DOHH2 (cell line): ENCODE data around the gene LMOD3.
A peak's percentile ranks its signal among the peaks of the same experiment; 100 is the strongest.

Experiments used
- H3F3A ChIP-seq: fragments of 200-600 bp; sonication (generic), shearing (Covaris generic); 2 replicates; pipeline ENCODE4 v1.6.0; 2016; ENCODE audit warnings: antibody characterized with exemption, mild to moderate bottlenecking; ENCODE audit not compliant: control insufficient read depth, insufficient read depth
- H3K27ac ChIP-seq: fragments of 200-600 bp; sonication (generic); 2 replicates; pipeline ENCODE4 v1.5.1; 2014; ENCODE audit warnings: low read depth, mild to moderate bottlenecking, low read length, moderate library complexity
- H3K27me3 ChIP-seq: fragments of 200-600 bp; sonication (generic); 2 replicates; pipeline ENCODE4 v1.6.1; 2014; ENCODE audit warnings: mild to moderate bottlenecking, low read length, mixed read lengths; ENCODE audit not compliant: control insufficient read depth
- H3K36me3 ChIP-seq: fragments of 200-600 bp; sonication (generic); 2 replicates; pipeline ENCODE4 v1.6.1; 2014; ENCODE audit warnings: mild to moderate bottlenecking, low read length, moderate library complexity, mixed read lengths; ENCODE audit not compliant: control insufficient read depth
- H3K4me1 ChIP-seq: fragments of 200-600 bp; sonication (generic); 2 replicates; pipeline ENCODE4 v1.6.1; 2014; ENCODE audit warnings: mild to moderate bottlenecking, low read length, mixed read lengths; ENCODE audit not compliant: control insufficient read depth
- H3K4me2 ChIP-seq: fragments of 200-600 bp; sonication (generic); 2 replicates; pipeline ENCODE4 v1.6.0; 2014; ENCODE audit warnings: mild to moderate bottlenecking, low read length, moderate library complexity
- H3K4me3 ChIP-seq: fragments of 200-600 bp; sonication (generic); 2 replicates; pipeline ENCODE4 v1.5.1; 2014; ENCODE audit warnings: mild to moderate bottlenecking, low read length, mixed read lengths
- H3K79me2 ChIP-seq: fragments of 200-600 bp; sonication (generic); 2 replicates; pipeline ENCODE4 v1.6.1; 2014; ENCODE audit warnings: mild to moderate bottlenecking, low read length, mixed read lengths; ENCODE audit not compliant: control insufficient read depth
- H3K9me2 ChIP-seq: fragments of 200-600 bp; sonication (generic); replicated peaks from 2 replicates; pipeline ENCODE4 v1.6.1; 2014; ENCODE audit warnings: mild to moderate bottlenecking, low read length, mixed read lengths; ENCODE audit not compliant: control insufficient read depth
- H3K9me3 ChIP-seq: fragments of 200-600 bp; sonication (generic); 2 replicates; pipeline ENCODE4 v1.6.1; 2014; ENCODE audit warnings: antibody characterized with exemption, low read length, mixed read lengths; ENCODE audit not compliant: control insufficient read depth, insufficient read depth
- H4K20me1 ChIP-seq: fragments of 200-600 bp; sonication (generic); 2 replicates; pipeline ENCODE4 v1.6.0; 2014; ENCODE audit warnings: low read depth, mild to moderate bottlenecking, antibody characterized with exemption, low read length, moderate library complexity; ENCODE audit not compliant: control insufficient read depth, insufficient read depth
- EZH2phosphoT487 ChIP-seq: fragments of 200-600 bp; sonication (generic); IDR thresholded peaks from 2 replicates; pipeline ENCODE4 v1.6.1; 2017; ENCODE audit warnings: borderline replicate concordance, mild to moderate bottlenecking, antibody characterized with exemption, low read length, moderate library complexity, mixed read lengths
- TF ChIP-seq, protein P1 (sequence below): fragments of 200-600 bp; sonication (generic); IDR thresholded peaks from one replicate; pipeline ENCODE4 v1.5.1; 2014; ENCODE audit warnings: antibody characterized with exemption, mild to moderate bottlenecking, low read depth, low read length; ENCODE audit not compliant: poor library complexity, severe bottlenecking

The LMOD3 gene

GRCh38 chr3:69164296-69164695, 41.9 kb upstream of the LMOD3 start:
- Histone ChIP-seq H3K4me1 (no peaks in the 10 kb centered on the region), H3K9me2 (no peaks in the 10 kb centered on the region), H3F3A (no peaks in the 10 kb centered on the region), H3K4me2 (no peak overlapping the region), H3K4me3 (no peak overlapping the region), H4K20me1 (no peaks in the 10 kb centered on the region), H3K79me2 (no peaks in the 10 kb centered on the region), H3K27me3 (no peaks in the 10 kb centered on the region; the same call in 1 of the 2 replicates), H3K9me3 (no peaks in the 10 kb centered on the region), H3K27ac (no peak overlapping the region), H3K36me3 (no peaks in the 10 kb centered on the region)
- no peak for TF ChIP-seq EZH2phosphoT487
- TF ChIP-seq, protein P1, sequence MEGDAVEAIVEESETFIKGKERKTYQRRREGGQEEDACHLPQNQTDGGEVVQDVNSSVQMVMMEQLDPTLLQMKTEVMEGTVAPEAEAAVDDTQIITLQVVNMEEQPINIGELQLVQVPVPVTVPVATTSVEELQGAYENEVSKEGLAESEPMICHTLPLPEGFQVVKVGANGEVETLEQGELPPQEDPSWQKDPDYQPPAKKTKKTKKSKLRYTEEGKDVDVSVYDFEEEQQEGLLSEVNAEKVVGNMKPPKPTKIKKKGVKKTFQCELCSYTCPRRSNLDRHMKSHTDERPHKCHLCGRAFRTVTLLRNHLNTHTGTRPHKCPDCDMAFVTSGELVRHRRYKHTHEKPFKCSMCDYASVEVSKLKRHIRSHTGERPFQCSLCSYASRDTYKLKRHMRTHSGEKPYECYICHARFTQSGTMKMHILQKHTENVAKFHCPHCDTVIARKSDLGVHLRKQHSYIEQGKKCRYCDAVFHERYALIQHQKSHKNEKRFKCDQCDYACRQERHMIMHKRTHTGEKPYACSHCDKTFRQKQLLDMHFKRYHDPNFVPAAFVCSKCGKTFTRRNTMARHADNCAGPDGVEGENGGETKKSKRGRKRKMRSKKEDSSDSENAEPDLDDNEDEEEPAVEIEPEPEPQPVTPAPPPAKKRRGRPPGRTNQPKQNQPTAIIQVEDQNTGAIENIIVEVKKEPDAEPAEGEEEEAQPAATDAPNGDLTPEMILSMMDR, result no peak

- H3K27me3 ChIP-seq, result no peaks in the 10 kb centered on the region; the same call in 1 of the 2 replicates
- no peaks in the 10 kb centered on the region for H3K9me3 ChIP-seq
- no peak overlapping the region for H3K4me2 ChIP-seq
- no peaks in the 10 kb centered on the region for H4K20me1 ChIP-seq
- no peaks in the 10 kb centered on the region for H3K79me2 ChIP-seq
- no peaks in the 10 kb centered on the region for H3K36me3 ChIP-seq
- H3F3A ChIP-seq, result no peaks in the 10 kb centered on the region
- no peak overlapping the region for H3K27ac ChIP-seq
- TF ChIP-seq, protein P1, result no peak
- TF ChIP-seq EZH2phosphoT487, result no peak
- H3K9me2 ChIP-seq, result no peaks in the 10 kb centered on the region
- no peak overlapping the region for H3K4me3 ChIP-seq
- no peaks in the 10 kb centered on the region for H3K4me1 ChIP-seq
These were observed 40.0 kb upstream of the LMOD3 start for GRCh38 chr3:69162308-69162980.

GRCh38 chr3:69161587-69162307, 39.4 kb upstream of the LMOD3 start:
- Histone ChIP-seq H3K4me3 (no peak overlapping the region), H3K9me2 (no peaks in the 10 kb centered on the region), H3K27me3 (peaks cover 3% of the 10 kb centered on the region; the same call in 1 of the 2 replicates), H4K20me1 (no peaks in the 10 kb centered on the region), H3K79me2 (no peaks in the 10 kb centered on the region), H3K9me3 (no peaks in the 10 kb centered on the region), H3K27ac (no peak overlapping the region), H3K36me3 (no peaks in the 10 kb centered on the region), H3F3A (no peaks in the 10 kb centered on the region), H3K4me1 (no peaks in the 10 kb centered on the region), H3K4me2 (no peak overlapping the region)
- no peak for TF ChIP-seq EZH2phosphoT487
- TF ChIP-seq, protein P1, result peak; percentile 82
